ENCODE data around the gene TRMT44. TPM values are rescaled to one million over a fixed set of nuclear protein-coding genes. Genes with fewer than 3 reads are reported as not detected.

TRMT44 gene
- 6.9 and 7.0 TPM in 2 replicates for polyA plus RNA-seq (2011; rRNA removed)
- 10.3 and 10.5 TPM in 2 replicates for polyA minus RNA-seq (2011; rRNA and poly(A)+ RNA removed)

DNA sequence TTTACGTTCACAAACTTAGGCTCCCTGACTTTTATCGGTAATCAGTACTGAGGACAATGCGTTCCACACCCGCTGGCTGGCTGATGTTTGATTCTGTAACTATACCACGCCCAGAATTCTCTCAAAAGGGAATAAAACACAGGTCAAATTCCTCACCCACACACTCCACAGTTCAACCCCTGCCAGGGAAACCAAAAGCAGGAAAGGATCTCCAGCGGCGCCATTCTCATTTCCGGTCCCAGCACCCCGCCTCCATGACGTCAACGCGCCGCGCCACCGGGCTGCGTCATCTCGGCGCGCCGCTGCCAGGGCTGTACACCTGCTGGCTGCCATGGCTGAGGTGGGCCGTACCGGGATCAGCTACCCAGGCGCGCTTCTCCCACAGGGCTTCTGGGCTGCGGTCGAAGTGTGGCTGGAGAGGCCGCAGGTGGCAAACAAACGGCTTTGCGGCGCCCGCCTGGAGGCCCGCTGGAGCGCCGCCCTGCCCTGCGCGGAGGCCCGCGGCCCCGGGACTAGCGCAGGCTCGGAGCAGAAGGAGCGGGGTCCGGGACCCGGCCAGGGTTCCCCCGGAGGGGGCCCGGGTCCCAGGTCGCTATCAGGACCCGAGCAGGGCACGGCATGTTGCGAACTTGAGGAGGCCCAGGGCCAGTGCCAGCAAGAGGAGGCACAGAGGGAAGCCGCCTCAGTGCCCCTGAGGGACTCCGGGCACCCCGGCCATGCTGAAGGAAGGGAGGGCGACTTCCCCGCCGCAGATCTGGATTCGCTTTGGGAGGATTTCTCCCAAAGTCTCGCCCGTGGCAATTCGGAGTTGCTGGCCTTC lies at the start of gene TRMT44, which contains the start of gene ACOX3:
TSS of gene TRMT44 (plus strand) at position 286 of the 820 bp plus-strand sequence. CDS start at position 332, 46 bp downstream.
TSS of gene ACOX3 (minus strand) at position 232 of the 820 bp plus-strand sequence. CDS start 24,202 bp downstream, outside the sequence.
- DNase-seq (ENCODE audit: low read depth, low spot score) = peak; percentile 74
- Histone ChIP-seq H3K27me3 (ENCODE audit: control insufficient read depth, insufficient read depth, low read length) (no peaks in the 10 kb centered on the region), H3K4me3 (ENCODE audit: low read depth, low read length) (peak within 1 kb of the TSS; percentile 70), H3K9me3 (ENCODE audit: control insufficient read depth, insufficient read depth, low read length) (no peaks in the 10 kb centered on the region; the same call in 1 of the 2 replicates), H3K27ac (ENCODE audit: low read depth, low read length) (peak within 1 kb of the TSS; percentile 98)
- ChIA-PET CTCF (interaction anchor here (1.5 to 1.8 kb wide), 2 partner anchors 12 to 38 kb away, joined by 4 to 10 read pairs; no protein-coding TSS in a partner anchor), POLR2A (interaction anchor here (0.5 to 1.4 kb wide), 2 partner anchors 12 to 18 kb away, joined by 3 to 5 read pairs; no protein-coding TSS in a partner anchor)
- TF ChIP-seq CTCF (IDR thresholded peaks at IDR 0.05; ENCODE audit: low read depth, low read length) = no peak

GRCh38 chr4:8391071-8391470 lies 49.5 kb upstream of the TRMT44 start:
- H3K9me3 ChIP-seq (ENCODE audit: control insufficient read depth, insufficient read depth, low read length) = no peaks in the 10 kb centered on the region; the same call in 1 of the 2 replicates
- H3K27me3 ChIP-seq (ENCODE audit: control insufficient read depth, insufficient read depth, low read length) = no peaks in the 10 kb centered on the region
- TF ChIP-seq CTCF (IDR thresholded peaks at IDR 0.05; ENCODE audit: low read depth, low read length) = no peak
- CTCF ChIA-PET = interaction anchor here (0.9 to 2.7 kb wide), 3 partner anchors 11 to 214 kb away, joined by 3 to 13 read pairs (median 4); no protein-coding TSS in a partner anchor
- POLR2A ChIA-PET = no interaction called here
- no peak for DNase-seq (ENCODE audit: low read depth, low spot score)
- no peak overlapping the region for H3K4me3 ChIP-seq (ENCODE audit: low read depth, low read length)
- H3K27ac ChIP-seq (ENCODE audit: low read depth, low read length) = no peak overlapping the region

DNA sequence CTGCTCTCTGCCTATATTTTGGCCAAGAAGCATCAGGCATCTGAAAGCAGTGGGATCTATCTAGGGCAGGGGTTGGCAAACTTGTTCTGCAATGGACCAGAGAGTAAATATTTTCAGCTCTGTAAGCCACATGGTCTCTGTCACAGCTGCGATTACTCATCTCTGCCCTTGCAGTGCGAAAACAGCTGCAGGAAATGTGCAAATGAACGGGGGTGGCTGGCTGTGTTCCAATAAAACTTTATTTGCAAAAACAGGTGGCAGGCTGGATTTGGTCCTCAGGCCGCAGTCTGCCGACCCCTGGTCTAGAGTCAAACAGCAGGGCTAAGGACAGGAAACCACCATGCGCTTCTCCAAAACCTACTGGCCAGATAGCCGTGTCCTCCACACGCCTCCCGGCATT lies 48.6 kb upstream of the TRMT44 start:
- Histone ChIP-seq H3K27ac (ENCODE audit: low read depth, low read length) (no peak overlapping the region), H3K4me3 (ENCODE audit: low read depth, low read length) (no peak overlapping the region), H3K27me3 (ENCODE audit: control insufficient read depth, insufficient read depth, low read length) (no peaks in the 10 kb centered on the region), H3K9me3 (ENCODE audit: control insufficient read depth, insufficient read depth, low read length) (no peaks in the 10 kb centered on the region; the same call in 1 of the 2 replicates)
- DNase-seq (ENCODE audit: low read depth, low spot score) = peak; percentile 72
- ChIA-PET CTCF (interaction anchor here (0.9 to 2.7 kb wide), 2 partner anchors 10 to 125 kb away, joined by 4 to 13 read pairs; no protein-coding TSS in a partner anchor), POLR2A (interaction anchor here (1.1 kb wide), 3 partner anchors 114 to 122 kb away, joined by 3 to 8 read pairs (median 3); partner anchors contain the start of gene HTRA3)
- TF ChIP-seq CTCF (IDR thresholded peaks at IDR 0.05; ENCODE audit: low read depth, low read length) = no peak

- H3K27ac ChIP-seq (ENCODE audit: low read depth, low read length) = no peak overlapping the region
- TF ChIP-seq CTCF (IDR thresholded peaks at IDR 0.05; ENCODE audit: low read depth, low read length) = no peak
- no peaks in the 10 kb centered on the region for H3K27me3 ChIP-seq (ENCODE audit: control insufficient read depth, insufficient read depth, low read length)
- no peak overlapping the region for H3K4me3 ChIP-seq (ENCODE audit: low read depth, low read length)
- no peak for DNase-seq (ENCODE audit: low read depth, low spot score)
- CTCF ChIA-PET = interaction anchor here (1.1 kb wide), 1 partner anchor 15 kb away, joined by 3 read pairs; no protein-coding TSS in a partner anchor
- POLR2A ChIA-PET = interaction anchor here (1.1 to 1.3 kb wide), 2 partner anchors 115 to 118 kb away, joined by 3 to 6 read pairs; no protein-coding TSS in a partner anchor
- H3K9me3 ChIP-seq (ENCODE audit: control insufficient read depth, insufficient read depth, low read length) = no peaks in the 10 kb centered on the region; the same call in 1 of the 2 replicates
These were observed 47.9 kb upstream of the TRMT44 start for GRCh38 chr4:8392591-8393190.

Measured in AG04450 (cell line).